DND-41 (cell line): Measurements from ENCODE around the gene ARHGAP24.

Source experiments
- CTCF ChIP-seq: IDR thresholded peaks from 2 replicates; pipeline ENCODE4 v1.5.1; 2012; ENCODE audit warnings: borderline replicate concordance, low read length, moderate library complexity, mild to moderate bottlenecking; ENCODE audit not compliant: poor library complexity, severe bottlenecking; ENCODE audit errors: extremely low read depth
- EZH2 ChIP-seq: IDR thresholded peaks from 3 replicates; pipeline ENCODE4 v1.6.1; 2012; ENCODE audit warnings: borderline replicate concordance, low read depth, mild to moderate bottlenecking, moderate library complexity, low read length, inconsistent platforms; ENCODE audit not compliant: severe bottlenecking

- no peak for TF ChIP-seq CTCF
- TF ChIP-seq EZH2 = no peak
These were observed 354.5 kb downstream of the ARHGAP24 start for GRCh38 chr4:85829276-85830051.
